DND-41 (cell line): ENCODE measurements around the gene CRYL1.

ENCODE experiments used
- ATAC-seq: fragments of 200-7000 bp; cut with Tn5 transposase; 3 replicates; pipeline ENCODE4 v1.9.1; 2021; ENCODE audit warnings: low read depth; ENCODE audit not compliant: insufficient read depth
- DNase-seq: peaks from one replicate; pipeline ENCODE4 v3.0.0-alpha.2; 2020
- H2AFZ ChIP-seq: 2 replicates; pipeline ENCODE4 v1.6.0; 2012; ENCODE audit warnings: low read depth, low read length
- H3K27ac ChIP-seq: 2 replicates; pipeline ENCODE4 v1.5.1; 2012; ENCODE audit warnings: low read length, inconsistent platforms
- H3K27me3 ChIP-seq: fragments of 200-600 bp; sonication (generic); 2 replicates; pipeline ENCODE4 v1.6.0; 2012; ENCODE audit warnings: low read length, mild to moderate bottlenecking, inconsistent platforms; ENCODE audit not compliant: insufficient read depth, poor library complexity
- H3K36me3 ChIP-seq: 2 replicates; pipeline ENCODE4 v1.5.1; 2012; ENCODE audit warnings: low read length, inconsistent platforms; ENCODE audit not compliant: insufficient read depth
- H3K4me1 ChIP-seq: 2 replicates; pipeline ENCODE4 v1.5.1; 2012; ENCODE audit warnings: mild to moderate bottlenecking, low read length; ENCODE audit not compliant: insufficient read depth
- H3K4me2 ChIP-seq: 2 replicates; pipeline ENCODE4 v1.6.0; 2012; ENCODE audit warnings: mild to moderate bottlenecking, moderate library complexity, low read length, inconsistent platforms; ENCODE audit not compliant: insufficient read depth
- H3K4me3 ChIP-seq, 2 experiments: fragments of 200-600 bp in 1 of 2; shearing (Covaris generic) in 1 of 2; 2 replicates each; pipeline ENCODE4 v1.5.1; 2012 to 2016; ENCODE audit warnings: inconsistent platforms in 2 of 2, low read length in 2 of 2, mild to moderate bottlenecking in 2 of 2, low read depth in 1 of 2, moderate library complexity in 1 of 2
- H3K79me2 ChIP-seq: 2 replicates; pipeline ENCODE4 v1.6.0; 2012; ENCODE audit warnings: low read length, inconsistent platforms; ENCODE audit not compliant: insufficient read depth
- H3K9ac ChIP-seq: 2 replicates; pipeline ENCODE4 v1.6.0; 2012; ENCODE audit warnings: low read depth, mild to moderate bottlenecking, inconsistent platforms, low read length, moderate library complexity
- H3K9me3 ChIP-seq: 2 replicates; pipeline ENCODE4 v1.5.1; 2012; ENCODE audit warnings: low read length, moderate library complexity, mild to moderate bottlenecking, inconsistent platforms; ENCODE audit not compliant: insufficient read depth, severe bottlenecking
- H4K20me1 ChIP-seq: 2 replicates; pipeline ENCODE4 v1.6.0; 2012; ENCODE audit warnings: low read length; ENCODE audit not compliant: insufficient read depth
- EZH2 ChIP-seq: IDR thresholded peaks from 3 replicates; pipeline ENCODE4 v1.6.1; 2012; ENCODE audit warnings: borderline replicate concordance, low read depth, mild to moderate bottlenecking, moderate library complexity, low read length, inconsistent platforms; ENCODE audit not compliant: severe bottlenecking
- TF ChIP-seq, protein P1 (sequence below): IDR thresholded peaks from 2 replicates; pipeline ENCODE4 v1.5.1; 2012; ENCODE audit warnings: borderline replicate concordance, low read length, moderate library complexity, mild to moderate bottlenecking; ENCODE audit not compliant: poor library complexity, severe bottlenecking; ENCODE audit errors: extremely low read depth

The CRYL1 gene

DNA sequence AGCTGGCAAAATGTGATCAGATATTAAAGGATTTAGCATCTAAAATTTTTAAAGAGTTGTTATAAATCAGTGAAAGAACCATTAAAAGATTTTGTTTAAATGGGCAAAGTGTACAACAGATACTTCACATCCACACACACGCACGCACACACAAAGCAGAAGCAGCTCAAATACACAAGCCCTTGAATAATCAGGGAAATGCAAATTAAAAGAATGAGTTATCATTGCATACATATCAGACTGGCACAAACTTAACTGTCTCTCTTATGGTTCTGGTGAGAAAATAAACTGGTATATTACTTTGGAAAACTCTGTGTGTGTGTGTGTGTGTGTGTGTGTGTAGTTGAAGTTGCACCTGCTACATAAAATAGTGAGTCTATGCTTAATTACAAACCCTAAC is 59.3 kb downstream of the CRYL1 start:
- Histone ChIP-seq H3K4me2 (no peak overlapping the region), H3K4me3 (no peak overlapping the region), H3K9me3 (no peaks in the 10 kb centered on the region), H3K36me3 (no peaks in the 10 kb centered on the region), H3K4me1 (peaks cover 3% of the 10 kb centered on the region; the same call in 1 of the 2 replicates), H3K79me2 (no peaks in the 10 kb centered on the region), H3K9ac (no peak overlapping the region), H3K27me3 (no peaks in the 10 kb centered on the region), H2AFZ (no peak overlapping the region), H4K20me1 (no peaks in the 10 kb centered on the region), H3K27ac (no peak overlapping the region)
- ATAC-seq (no peak), DNase-seq (no peak)
- no peak for TF ChIP-seq EZH2
- TF ChIP-seq, protein P1, sequence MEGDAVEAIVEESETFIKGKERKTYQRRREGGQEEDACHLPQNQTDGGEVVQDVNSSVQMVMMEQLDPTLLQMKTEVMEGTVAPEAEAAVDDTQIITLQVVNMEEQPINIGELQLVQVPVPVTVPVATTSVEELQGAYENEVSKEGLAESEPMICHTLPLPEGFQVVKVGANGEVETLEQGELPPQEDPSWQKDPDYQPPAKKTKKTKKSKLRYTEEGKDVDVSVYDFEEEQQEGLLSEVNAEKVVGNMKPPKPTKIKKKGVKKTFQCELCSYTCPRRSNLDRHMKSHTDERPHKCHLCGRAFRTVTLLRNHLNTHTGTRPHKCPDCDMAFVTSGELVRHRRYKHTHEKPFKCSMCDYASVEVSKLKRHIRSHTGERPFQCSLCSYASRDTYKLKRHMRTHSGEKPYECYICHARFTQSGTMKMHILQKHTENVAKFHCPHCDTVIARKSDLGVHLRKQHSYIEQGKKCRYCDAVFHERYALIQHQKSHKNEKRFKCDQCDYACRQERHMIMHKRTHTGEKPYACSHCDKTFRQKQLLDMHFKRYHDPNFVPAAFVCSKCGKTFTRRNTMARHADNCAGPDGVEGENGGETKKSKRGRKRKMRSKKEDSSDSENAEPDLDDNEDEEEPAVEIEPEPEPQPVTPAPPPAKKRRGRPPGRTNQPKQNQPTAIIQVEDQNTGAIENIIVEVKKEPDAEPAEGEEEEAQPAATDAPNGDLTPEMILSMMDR: no peak

DNA sequence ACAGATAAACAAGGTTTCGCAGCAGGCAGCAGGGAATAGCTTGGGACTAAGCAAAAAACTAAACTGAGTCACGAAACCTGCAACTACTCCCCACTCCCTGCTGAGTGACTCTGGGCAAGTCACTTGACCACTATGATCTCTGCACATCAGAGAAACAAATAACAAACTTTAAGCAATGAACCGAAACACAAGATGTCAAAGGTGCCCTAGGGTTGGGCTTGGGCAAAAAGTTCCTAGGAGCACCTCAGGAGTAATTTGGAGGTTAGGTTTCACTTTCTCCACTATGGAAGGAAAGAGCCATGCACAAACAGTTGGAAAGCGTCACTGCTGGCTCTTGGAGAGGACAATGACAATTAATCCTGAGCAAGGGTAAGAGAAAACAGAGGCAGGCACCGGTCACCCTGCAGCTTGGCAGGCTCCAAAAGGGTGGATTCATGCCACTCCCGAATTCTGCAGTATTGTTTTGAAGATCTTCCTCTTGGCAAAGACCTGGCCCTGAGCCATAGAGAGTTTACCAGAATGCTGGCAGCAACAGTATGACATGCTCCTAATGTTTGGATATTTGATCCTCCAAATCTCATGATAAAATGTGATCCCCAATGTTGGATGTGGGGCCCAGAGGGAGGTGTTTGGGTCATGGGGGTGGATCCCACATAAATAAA is 60.3 kb downstream of the CRYL1 start:
- H3K4me2 ChIP-seq: no peak overlapping the region
- H3K4me3 ChIP-seq: no peak overlapping the region
- no peak for DNase-seq

DNA sequence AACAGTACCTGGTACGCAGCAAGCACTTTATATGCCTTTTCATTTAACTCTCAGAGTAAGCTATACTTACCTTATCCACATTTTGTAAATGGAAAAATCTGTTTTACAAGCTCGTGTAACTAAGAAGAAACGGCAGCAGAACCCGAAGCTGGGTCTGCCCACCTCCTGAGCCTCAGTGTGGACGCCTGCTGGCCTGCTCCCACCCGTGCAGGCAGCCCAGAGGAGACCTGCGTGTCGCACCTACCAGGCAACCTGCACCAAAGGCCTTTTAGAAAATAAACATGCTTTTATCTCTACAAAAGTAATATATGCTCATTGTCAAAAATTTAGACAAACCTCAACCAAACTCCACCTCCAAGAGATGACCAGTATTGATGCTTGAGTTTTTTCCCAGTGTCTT is 62.7 kb downstream of the CRYL1 start:
- Histone ChIP-seq H3K4me2 (no peak overlapping the region), H3K9ac (no peak overlapping the region), H4K20me1 (no peaks in the 10 kb centered on the region), H2AFZ (no peak overlapping the region), H3K9me3 (no peaks in the 10 kb centered on the region), H3K79me2 (no peaks in the 10 kb centered on the region), H3K36me3 (no peaks in the 10 kb centered on the region), H3K27me3 (no peaks in the 10 kb centered on the region), H3K27ac (no peak overlapping the region), H3K4me3 (no peak overlapping the region), H3K4me1 (peaks cover 4% of the 10 kb centered on the region; the same call in 1 of the 2 replicates)
- no peak for DNase-seq
- ATAC-seq: no peak
- no peak for TF ChIP-seq EZH2
- TF ChIP-seq, protein P1: no peak

More for the DNA sequence above, 60.3 kb downstream of the CRYL1 start:
- Histone ChIP-seq H3K27ac (no peak overlapping the region), H4K20me1 (no peaks in the 10 kb centered on the region), H2AFZ (no peak overlapping the region), H3K4me1 (peaks cover 4% of the 10 kb centered on the region; the same call in 1 of the 2 replicates), H3K36me3 (no peaks in the 10 kb centered on the region), H3K9ac (no peak overlapping the region), H3K27me3 (no peaks in the 10 kb centered on the region), H3K79me2 (no peaks in the 10 kb centered on the region), H3K9me3 (no peaks in the 10 kb centered on the region)
- no peak for TF ChIP-seq EZH2
- TF ChIP-seq, protein P1: no peak
- no peak for ATAC-seq

DNA sequence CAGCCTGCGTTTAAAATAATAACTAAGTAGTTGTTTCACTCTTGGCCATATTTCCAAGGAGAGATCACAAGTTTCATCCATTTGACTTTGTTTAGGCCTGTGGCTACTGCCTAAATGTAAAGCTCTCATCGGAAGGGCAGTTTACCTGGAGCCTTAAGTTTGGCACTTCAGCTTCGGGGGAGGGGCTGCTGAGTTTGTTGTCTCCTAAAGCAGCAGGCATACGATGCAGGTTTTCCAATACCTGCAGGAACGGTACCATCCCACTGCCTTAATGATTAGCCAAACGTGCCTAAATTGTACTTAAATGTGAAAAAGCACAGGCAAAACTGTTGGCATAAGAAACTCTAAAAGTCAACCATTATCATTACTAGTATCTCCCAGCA is 63.1 kb downstream of the CRYL1 start:
- H3K4me3 ChIP-seq: no peak overlapping the region
- no peak for TF ChIP-seq EZH2
- TF ChIP-seq, protein P1: no peak
- no peak overlapping the region for H3K4me2 ChIP-seq
- DNase-seq (no peak), ATAC-seq (no peak)
- H3K4me1 ChIP-seq: peaks cover 4% of the 10 kb centered on the region; the same call in 1 of the 2 replicates
- H3K27ac ChIP-seq: no peak overlapping the region
- H3K9ac ChIP-seq: no peak overlapping the region
- no peaks in the 10 kb centered on the region for H3K27me3 ChIP-seq
- no peaks in the 10 kb centered on the region for H3K9me3 ChIP-seq
- no peak overlapping the region for H2AFZ ChIP-seq
- H3K79me2 ChIP-seq: no peaks in the 10 kb centered on the region
- no peaks in the 10 kb centered on the region for H4K20me1 ChIP-seq
- no peaks in the 10 kb centered on the region for H3K36me3 ChIP-seq
